CD4-positive, alpha-beta T cell treated with Interleukin-2 at 100 ng/mL for 4 hours (primary cell): ENCODE measurements around the gene TRIM7.
"Not testable (repeated sequence)": the region's sequence is repeated elsewhere in the genome, so short reads cannot be mapped to it uniquely, and the experiment has no call there.

ENCODE experiments used
- DNase-seq: peaks from one replicate; pipeline ENCODE4 v3.0.0-alpha.2; 2020; ENCODE audit warnings: low spot score

Gene TRIM7

DNA sequence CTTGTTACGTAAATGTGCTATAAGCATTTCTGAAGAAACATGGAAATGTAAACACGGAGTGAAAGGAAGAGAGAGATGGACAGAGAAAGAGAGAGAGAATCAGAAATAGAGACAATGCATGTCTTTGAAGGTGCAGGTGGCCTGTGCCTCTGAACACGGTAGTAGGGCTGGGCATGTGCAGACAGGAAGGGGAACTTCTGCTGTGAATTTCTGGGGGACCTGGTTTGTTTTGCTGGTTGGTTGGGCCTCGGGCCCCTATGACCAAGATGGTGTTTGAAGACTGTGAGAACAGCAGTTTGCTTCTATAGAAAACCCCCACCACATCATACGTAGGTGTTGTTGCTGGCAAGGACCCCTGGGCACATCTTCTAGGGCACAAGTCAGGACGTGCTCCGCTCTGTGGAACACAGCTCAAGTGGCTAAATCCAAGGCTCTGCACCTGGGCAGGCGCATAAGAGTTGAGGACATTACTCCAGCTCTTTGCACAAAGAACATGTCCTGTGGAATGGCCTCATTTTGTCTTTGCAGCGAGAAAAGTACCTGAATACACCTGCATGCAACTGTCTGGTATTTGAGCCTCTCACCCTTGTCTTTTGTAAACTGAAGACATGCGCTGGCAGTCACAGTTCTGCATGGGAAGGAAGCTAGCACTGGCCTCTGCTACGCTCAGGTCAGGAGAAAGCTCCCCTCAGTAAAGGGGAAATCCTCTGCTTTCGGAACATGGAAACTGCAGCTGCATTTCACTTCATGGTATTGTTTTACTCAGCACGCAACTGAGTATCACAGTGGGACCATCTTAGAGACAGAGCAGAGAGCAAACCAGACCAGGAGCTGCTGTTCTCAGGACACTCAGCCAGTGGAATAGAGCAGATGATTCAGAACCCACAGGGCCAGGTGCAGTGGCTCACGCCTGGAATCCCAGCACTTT, 54.9 kb downstream of the TRIM7 start:
- DNase-seq, result no peak

DNA sequence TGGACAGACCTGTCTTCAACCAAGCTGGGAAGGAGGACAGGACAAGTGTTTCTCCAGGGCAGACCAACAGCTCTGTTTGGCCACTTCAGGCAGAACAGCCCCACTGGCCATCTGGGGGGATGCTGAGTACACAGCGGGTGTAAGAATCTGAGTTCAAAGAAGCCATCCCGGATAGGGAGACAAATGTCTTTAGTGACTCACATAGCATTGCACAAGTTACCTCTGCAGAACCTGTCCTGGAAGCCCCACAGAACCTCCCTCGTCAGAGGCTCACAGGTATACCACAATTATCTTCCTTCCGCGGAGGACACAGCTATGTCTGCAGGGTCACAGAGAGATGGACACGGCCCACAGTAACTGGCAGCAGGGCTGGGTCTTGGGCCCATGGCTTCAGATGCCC, 55.6 kb downstream of the TRIM7 start:
- DNase-seq, result no peak

DNA sequence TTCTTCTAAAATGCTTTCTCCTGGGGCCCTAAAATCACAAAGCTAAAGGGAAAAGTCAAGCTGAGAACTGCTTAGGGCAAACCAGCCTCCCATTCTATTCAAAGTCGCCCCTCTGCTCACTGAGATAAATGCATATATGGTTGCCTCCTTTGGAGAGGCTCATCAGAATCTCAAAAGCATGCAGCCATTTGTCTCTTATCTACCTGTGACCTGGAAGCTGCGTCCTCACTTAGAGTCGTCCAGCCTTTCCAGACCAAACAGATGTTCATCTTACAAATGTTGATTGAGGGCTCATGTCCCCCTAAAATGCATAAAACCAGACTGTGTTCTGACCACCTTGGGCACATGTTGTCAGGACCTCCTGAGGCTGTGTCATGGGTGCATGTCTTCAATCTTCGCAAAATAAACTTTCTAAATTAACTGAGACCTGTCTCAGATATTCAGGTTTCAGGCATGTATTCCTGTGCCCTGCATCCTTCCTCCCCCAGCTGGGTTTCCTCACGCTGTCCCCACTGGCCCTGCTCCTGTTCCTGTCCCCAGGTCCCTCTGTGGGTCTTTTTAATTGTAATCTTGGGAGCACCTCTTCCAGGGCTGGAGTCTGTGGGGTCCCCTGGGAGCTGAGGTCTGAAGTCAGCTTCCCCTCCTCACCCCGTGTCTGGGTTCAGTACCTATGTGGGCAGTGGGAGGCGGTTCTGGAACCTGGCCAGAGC, 57.9 kb downstream of the TRIM7 start, which contains the start of gene OR2V2:
Gene OR2V2, plus strand, starts transcription at position 660 of the 710 bp plus-strand sequence. CDS start 7,357 bp downstream, outside the sequence.
- DNase-seq, result not testable (repeated sequence)

DNA sequence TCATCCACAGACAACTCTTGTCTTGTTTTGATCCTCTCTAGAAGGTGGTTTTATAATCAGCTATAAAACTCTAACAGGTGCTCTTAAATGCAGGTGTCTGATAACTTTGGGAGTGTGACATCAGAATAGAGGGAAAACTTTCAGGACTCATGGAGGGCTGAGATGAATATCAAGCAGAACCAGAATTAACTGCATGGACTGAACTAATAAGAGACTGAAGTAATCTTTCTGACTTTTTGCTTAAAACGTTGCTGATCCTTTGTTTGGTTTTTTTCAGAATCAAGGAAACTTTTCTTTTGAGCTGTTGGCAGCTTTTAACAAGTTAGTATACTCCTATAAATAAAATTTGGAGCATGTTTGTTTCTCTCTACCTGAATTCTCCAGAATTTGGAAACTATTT, 59.9 kb downstream of the TRIM7 start:
- no peak for DNase-seq
